Neural progenitor cell (in vitro differentiated cells): ENCODE results near the gene NDRG2.

Experiments
- EZH2 ChIP-seq: fragments of 200-600 bp; sonication (generic); IDR thresholded peaks from 2 replicates; pipeline ENCODE4 v1.6.1; 2017; ENCODE audit warnings: antibody characterized with exemption, mild to moderate bottlenecking, moderate library complexity
- TF ChIP-seq, protein P1 (sequence below): fragments of 200-600 bp; sonication (generic); IDR thresholded peaks from 2 replicates; pipeline ENCODE4 v1.5.1; 2017; ENCODE audit warnings: antibody characterized with exemption, mild to moderate bottlenecking

DNA sequence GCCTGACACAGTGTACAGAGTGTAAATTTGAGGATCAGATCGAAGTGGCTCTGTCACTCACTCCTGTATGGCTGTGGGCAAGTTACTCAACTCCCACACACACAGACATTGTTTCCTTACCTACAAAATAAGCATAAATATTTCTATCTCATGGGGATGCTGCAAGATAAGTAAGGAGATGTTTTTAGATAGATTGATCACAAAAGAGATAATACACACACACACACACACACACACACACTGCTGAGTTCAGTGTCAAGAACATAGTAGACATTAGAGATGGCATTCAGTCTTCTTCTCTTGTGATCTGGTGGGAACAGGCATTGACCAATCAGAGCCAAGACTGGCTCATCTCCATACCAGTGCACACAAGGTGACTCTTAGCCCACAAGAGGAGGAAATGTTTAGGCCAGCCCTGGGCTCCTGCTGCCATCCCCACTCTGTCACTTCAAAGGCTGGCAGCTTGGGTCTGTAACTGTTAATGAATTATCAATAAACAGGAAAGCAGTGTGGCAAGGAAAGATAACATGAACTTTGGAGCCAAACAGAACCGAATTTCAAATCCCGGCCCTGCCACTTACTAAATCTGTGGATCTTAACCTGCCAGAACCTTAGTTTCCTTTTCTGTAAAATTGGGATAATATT, 29.4 kb upstream of the NDRG2 start:
- no peak for TF ChIP-seq EZH2
- TF ChIP-seq, protein P1, sequence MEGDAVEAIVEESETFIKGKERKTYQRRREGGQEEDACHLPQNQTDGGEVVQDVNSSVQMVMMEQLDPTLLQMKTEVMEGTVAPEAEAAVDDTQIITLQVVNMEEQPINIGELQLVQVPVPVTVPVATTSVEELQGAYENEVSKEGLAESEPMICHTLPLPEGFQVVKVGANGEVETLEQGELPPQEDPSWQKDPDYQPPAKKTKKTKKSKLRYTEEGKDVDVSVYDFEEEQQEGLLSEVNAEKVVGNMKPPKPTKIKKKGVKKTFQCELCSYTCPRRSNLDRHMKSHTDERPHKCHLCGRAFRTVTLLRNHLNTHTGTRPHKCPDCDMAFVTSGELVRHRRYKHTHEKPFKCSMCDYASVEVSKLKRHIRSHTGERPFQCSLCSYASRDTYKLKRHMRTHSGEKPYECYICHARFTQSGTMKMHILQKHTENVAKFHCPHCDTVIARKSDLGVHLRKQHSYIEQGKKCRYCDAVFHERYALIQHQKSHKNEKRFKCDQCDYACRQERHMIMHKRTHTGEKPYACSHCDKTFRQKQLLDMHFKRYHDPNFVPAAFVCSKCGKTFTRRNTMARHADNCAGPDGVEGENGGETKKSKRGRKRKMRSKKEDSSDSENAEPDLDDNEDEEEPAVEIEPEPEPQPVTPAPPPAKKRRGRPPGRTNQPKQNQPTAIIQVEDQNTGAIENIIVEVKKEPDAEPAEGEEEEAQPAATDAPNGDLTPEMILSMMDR, result no peak
